H1 (cell line): ENCODE results near the gene MYRIP.
A peak's percentile ranks its signal among the peaks of the same experiment; 100 is the strongest.

Experiments used
- EZH2 ChIP-seq: fragments of 200-600 bp; sonication (generic); IDR thresholded peaks from 2 replicates; pipeline ENCODE4 v1.7.1; 2012; ENCODE audit warnings: low read depth, mild to moderate bottlenecking, moderate library complexity, low read length, inconsistent platforms; ENCODE audit not compliant: severe bottlenecking
- JUND ChIP-seq: IDR thresholded peaks from 2 replicates; pipeline ENCODE4 v1.6.1; 2011; ENCODE audit warnings: mild to moderate bottlenecking, improper control_type of control experiment, low read length
- TF ChIP-seq, protein P1 (sequence below), 3 experiments: IDR thresholded peaks; 1 replicate in 2 of 3; 2 replicates in 1 of 3; pipeline versions ENCODE4 v1.5.1 to v1.6.1; 2011; ENCODE audit warnings: low read length in 3 of 3, mild to moderate bottlenecking in 3 of 3, inconsistent platforms in 2 of 3, low read depth in 1 of 3, moderate library complexity in 1 of 3; ENCODE audit not compliant: insufficient read depth in 1 of 3; ENCODE audit errors: control extremely low read depth in 1 of 3

DNA sequence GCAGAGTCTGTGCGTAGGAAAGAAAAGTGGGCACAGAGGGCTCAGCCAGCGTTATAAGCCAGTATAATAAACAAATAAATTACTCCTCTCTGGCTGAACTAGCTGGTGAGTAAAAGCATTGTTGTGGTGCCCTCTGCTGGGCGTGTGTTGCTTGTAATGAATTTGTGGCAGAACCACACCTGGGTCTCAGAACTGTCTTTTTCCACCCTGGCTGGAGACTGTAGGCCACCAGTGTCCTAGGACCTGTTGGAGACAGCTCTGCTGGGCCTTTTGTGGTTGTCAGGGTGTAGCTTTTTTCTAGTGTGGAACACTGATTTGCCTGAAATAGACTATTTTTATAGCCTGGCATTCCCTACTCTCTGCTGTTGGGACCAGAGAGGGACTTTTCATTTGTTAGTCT lies 369.6 kb downstream of the MYRIP start:
- TF ChIP-seq, protein P1, sequence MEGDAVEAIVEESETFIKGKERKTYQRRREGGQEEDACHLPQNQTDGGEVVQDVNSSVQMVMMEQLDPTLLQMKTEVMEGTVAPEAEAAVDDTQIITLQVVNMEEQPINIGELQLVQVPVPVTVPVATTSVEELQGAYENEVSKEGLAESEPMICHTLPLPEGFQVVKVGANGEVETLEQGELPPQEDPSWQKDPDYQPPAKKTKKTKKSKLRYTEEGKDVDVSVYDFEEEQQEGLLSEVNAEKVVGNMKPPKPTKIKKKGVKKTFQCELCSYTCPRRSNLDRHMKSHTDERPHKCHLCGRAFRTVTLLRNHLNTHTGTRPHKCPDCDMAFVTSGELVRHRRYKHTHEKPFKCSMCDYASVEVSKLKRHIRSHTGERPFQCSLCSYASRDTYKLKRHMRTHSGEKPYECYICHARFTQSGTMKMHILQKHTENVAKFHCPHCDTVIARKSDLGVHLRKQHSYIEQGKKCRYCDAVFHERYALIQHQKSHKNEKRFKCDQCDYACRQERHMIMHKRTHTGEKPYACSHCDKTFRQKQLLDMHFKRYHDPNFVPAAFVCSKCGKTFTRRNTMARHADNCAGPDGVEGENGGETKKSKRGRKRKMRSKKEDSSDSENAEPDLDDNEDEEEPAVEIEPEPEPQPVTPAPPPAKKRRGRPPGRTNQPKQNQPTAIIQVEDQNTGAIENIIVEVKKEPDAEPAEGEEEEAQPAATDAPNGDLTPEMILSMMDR (IDR thresholded peaks at IDR 0.05; ENCODE audit: control extremely low read depth in 1 of 3, insufficient read depth in 1 of 3, low read depth in 1 of 3, low read length in 3 of 3) = peak; percentile 50 to 78 (median 75)
- TF ChIP-seq JUND (no peak), EZH2 (no peak)
